ENCODE data around the gene BRD9.
A peak's percentile ranks its signal among the peaks of the same experiment; 100 is the strongest.
"Not testable (repeated sequence)": the region's sequence is repeated elsewhere in the genome, so short reads cannot be mapped to it uniquely, and the experiment has no call there.

BRD9 gene

DNA sequence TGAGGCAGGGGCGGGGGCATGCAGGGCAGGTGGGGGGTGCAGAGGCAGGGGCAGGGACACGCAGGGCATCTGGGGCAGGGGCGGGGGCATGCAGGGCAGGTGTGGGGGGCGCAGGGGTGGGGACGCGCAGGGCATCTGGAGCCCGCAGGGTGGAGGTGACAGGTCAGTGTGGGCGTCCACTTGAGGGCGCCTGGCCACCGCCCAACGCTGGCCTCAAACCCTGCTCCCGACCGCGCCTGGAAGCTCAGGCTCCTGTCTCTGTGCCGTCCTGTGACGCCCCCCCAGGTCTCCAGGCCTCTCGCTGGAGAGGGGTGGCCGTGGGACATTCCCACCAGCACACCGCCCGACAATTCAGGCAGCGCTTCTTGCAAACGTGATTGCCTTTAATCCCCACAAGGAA lies 48.7 kb downstream of the BRD9 start:
- not testable (repeated sequence) for DNase-seq

DNA sequence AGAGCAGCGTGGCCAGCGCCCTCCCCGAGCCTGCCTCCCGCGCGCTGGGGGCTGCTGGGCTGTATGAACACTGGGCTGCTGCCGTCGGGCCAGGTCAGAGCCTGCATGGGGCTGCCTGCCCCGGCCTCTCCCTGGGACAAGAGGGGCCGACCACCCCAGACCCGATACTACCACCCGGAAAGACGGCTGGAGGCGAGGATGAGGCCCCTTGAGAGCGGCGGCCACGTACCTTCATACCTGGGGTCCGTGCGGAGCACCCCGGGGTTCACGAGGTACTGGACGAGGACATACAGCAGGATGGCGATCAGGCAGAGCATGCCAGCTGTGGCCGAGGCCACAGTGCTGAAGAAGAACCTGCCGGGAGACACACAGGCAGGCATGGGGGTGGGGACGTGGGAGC lies 49.2 kb downstream of the BRD9 start:
- DNase-seq = not testable (repeated sequence)

DNA sequence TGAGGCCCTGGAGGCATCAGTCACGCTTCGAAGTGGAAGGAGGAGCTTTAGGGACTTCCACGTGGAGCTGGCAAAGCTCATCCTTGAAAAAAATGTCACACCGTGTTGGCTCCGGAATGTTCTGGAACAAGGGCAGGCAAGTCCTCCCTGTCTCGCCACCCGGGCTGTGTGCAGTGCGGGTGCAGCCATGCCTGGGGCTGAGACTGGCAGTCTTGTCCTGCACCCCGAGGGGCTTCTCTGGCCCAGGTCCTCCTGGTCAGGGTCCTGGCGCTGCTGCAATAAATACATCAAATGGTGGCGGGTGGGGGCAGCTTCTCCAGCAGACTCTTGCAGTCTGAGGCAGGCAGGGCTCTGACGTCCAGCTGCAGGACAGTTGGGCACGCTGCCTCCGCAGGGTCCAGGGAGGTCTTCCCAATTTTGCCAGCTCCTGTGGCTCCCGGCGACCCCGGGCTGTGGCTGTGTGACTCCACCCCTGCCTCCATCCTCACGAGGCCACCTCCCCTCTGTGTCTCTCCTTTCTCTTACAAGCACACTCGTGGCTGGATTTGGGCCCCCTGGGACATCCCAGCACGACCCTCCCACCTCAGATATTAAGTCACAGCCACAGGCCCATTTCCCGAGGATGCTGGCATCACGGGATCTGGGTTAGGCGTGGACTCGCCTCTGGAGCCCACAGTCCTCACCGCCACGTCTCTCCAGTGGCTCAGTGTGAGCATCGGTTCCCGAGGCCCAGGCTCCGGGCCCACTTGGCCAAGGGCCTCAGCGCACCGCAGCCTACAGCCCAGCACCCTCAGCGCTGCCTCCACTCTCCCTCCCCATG lies 50.0 kb downstream of the BRD9 start:
- DNase-seq = not testable (repeated sequence)

DNA sequence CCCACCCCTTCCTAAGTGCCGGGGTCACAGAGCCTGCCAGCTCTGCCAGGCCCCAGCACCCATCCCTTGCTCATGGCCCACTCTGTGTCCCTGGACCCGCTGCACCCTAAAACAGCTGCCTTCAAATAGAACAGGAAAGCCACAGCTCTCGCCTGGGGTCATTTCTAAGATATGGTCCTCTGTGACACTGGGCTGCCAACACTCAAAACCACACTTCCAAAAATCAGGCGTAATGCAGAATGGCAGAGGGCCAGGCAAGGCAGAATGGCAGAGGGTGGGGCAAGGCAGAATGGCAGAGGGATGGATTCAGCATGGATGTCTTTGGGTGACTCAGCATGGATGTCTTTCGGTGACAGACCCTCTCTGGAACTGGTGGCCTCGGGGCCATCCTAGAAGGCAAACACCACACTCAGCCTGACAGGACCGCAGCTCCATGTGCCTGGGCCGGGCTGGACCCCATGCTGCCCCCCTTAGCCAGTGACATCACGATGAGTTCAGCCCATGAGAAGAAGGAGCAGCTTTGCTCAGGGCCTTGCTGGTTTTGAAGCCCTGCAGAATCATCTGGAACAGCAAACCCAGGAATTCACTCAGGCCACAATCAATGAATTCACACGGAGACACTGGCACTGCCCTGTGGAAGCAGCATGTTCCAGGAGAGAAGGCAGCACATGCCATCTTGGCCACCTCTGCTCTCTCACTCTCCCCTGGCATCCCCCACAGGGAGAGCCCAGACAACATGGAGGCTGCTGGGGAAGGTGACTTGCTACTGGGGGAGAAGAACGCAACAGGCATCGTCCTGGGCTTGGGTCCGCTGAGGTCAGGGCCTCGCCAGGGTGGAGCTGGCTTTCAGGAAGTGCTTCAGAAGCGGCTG lies 50.8 kb downstream of the BRD9 start:
- not testable (repeated sequence) for DNase-seq

DNA sequence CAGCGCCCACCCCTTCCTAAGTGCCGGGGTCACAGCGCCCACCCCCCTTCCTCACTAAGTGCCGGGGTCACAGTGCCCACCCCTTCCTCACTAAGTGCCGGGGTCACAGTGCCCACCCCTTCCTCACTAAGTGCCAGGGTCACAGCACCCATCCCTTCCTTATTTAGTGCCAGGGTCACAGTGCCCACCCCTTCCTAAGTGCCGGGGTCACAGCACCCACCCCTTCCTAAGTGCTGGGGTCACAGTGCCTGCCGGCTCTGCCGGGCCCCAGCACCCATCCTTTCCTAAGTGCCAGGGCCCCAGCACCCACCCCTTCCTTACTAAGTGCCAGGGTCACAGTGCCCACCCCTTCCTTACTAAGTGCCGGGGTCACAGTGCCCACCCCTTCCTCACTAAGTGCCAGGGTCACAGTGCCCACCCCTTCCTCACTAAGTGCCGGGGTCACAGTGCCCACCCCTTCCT lies 51.6 kb downstream of the BRD9 start:
- not testable (repeated sequence) for DNase-seq

DNA sequence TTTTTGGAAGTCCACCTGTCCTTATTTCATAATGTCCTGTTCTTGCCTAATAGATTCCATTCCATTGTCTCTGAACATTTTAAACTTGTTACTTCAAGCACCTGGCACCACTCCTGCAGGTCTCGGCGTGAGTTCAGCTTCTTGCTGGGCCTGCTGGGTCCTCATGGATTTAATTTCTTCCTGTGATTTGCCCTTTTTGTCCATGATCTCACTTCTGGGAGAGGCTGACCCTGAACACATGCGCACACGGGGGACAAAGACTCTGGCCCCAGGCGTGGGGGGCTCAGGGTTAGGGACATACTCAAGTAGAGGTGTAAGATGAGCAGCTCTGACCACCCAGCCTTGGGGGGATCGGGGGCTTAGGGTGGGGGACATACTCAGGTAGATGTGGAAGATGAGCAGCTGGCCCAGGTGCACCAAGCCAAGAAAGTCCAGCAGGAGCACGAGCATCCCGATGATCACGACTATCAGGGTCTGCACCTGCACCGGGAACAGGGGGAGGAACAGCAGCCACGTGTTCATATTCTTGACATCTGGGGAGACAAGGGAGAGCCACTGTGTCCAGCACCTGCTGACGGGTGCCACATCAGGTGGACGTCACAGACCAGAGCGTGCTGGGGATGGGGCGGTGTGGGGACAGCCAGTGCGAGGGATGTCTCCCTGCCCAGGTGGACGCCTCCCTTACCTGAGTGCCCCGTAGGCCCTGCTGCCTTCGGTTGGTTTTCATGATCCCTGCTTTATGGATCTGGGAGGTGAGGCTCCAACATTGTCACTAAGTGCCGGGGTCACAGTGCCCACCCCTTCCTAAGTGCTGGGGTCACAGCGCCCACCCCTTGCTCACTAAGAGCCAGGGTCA lies 52.3 kb downstream of the BRD9 start:
- not testable (repeated sequence) for DNase-seq

DNA sequence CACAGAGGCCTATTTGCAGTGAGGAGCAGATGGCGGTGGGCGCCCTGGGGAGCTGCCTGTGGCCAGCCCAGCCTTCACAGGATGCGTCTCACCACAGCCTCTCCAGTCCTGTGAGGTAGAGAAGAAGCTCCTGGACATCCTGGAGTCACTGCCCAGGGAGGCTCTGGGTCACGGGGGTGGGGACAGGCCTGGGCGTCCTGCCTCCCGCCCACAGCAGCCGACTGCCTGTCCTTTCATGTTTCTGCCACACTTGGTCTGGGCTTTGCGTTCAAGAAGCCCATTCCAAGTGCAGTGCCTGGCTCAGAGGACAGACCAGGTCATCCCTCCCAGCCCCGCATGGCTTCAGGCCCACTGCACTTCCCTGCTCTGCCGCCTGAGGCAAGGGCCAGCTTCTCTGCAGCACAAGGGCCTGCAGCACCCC lies 54.2 kb downstream of the BRD9 start:
- not testable (repeated sequence) for DNase-seq

DNA sequence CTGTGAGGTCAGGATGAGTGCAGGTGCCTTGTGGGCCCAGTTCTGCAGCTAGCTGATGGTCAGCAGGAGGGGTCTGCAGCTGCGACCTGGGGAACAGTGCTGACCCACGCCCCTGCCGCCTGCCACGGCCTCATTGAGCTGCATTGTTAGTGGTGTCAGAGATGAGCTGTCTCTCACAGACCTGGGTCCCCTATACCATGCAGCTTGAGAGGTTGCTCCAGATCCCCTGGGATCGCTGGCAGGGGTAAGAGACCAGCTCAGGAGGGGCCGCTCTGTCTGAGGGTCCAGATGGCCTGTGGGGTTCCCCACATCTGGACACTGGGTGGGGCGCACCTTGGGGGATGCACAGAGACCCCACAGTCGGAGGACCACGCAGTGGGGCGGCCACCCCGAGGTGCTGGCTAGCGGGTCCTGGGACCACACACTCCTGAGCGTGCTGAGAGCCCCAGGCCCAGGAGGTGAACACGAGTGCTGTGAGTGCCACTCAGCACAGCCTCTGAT lies 54.9 kb downstream of the BRD9 start:
- DNase-seq = not testable (repeated sequence)

DNA sequence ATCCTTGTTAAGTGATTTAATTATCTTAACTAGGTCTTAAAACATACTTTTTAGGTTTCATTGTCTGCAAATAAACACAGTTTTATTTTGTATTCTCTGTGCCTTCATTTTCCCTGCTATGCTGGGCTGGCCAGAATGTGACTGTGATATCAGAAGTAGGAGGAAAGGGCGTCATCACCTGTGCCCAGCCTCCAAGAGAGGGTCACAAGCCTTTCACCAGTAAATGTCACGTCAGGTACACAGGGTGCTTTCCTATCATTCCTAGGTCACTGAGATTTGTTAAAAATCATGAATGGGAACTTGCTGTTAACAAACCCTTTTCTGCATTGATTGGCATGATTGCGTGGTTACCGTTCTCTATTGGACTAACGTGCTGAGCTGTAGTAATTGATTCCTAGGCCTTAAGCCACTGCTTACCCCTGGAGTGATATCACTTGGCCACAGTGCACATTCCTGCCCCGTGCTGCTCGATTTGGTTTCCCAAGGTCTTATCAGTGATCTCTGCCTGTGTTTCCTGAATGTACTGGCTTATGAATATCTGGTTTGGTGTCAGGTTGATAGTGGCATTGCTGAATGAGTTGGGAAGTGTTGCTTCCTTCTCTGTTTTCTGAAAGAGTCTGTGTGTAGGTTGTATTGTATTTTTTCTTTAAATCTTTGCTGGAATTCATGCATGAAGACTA lies 56.5 kb downstream of the BRD9 start:
- not testable (repeated sequence) for DNase-seq

DNA sequence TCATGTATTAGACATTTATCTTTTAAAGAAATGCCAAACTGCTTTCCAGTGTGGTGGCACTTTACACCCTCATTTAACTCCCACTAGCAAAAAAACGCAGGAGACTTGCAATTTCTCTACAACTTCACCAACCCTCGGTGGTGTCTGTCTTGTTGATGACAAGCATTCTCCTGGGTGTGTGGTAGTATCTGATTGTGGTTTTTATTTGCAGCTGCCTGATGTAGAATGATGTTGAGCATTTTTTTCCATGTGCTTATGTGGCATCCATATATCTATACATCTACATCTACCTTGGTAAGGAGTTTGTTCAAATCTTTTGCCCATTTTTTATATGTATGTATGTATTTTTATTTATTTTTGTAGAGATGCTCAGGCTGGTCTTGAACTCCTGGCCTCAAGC lies 58.6 kb downstream of the BRD9 start:
- DNase-seq = not testable (repeated sequence)

DNA sequence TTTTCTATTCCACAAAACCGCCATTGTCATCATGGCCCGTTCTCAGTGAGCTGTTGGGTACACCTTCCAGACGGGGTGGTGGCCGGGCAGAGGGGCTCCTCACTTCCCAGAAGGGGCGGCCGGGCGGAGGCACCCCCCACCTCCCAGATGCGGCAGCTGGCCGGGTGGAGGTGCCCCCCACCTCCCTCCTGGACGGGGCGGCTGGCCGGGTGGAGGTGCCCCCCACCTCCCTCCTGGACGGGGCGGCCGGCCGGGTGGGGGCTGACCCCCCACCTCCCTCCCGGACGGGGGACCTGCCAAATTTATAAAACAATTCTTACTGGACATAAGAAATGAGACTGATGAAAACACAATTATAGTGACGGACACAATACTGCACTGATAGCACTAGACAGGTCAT lies 64.4 kb downstream of the BRD9 start:
- not testable (repeated sequence) for DNase-seq

DNA sequence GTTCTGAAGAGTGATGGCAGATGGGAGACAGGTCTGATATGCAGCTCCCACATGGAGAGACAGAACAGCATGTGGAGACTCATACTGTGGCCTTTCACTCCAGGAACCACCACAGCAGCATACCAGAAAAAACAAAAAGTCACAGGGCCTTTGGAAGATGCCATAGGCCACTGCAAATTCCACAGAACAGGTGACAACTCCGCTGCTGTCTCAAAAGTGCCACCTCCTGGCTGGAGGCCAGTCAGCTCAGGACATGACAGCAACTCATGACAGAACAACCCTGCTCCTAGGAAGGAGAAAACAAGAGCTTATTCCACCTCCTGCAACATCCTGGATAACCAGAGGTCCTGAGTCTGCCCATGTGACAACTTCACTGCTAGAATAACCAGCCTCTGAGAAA lies 67.1 kb downstream of the BRD9 start:
- peak in 1 of 2 donors; percentile 24 for DNase-seq

DNA sequence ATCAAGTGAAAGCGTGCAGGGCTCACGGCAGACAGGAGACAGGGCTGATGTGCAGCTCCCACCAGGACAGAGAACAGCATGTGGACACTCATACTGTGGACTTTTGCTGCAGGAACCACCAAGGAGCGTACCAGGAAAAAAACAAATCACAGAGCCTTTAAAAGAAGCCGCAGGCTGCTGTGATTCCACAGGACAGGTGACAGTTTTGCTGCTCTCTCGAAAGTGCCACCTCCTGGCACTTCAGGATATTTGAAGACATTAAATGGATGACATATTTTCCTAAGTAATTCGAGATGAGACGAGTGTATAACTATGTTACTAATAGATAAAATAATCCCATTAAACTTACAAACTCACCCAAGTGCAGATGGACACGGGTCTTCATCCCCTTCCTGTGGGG lies 71.1 kb downstream of the BRD9 start:
- no peak for DNase-seq

DNA sequence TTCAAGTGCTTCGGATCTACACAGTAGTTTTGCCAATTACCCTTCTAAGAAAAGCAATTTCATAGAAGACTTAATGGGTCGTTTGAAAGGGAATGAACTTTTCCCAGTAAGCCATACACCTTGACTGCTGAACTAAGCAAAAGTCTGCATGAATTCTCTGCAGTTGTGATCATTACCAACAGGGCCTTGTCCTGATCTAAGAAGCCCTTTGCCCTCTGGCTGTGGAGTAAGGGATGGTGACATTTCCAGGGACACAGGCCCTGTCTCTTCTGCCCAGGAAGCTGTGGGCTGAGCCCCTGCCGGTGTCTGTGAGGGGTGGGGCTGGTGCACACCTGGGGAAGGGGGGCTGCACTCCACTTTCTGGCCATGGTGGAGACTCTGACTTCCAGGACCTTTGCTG lies 72.4 kb downstream of the BRD9 start:
- no peak for DNase-seq

DNA sequence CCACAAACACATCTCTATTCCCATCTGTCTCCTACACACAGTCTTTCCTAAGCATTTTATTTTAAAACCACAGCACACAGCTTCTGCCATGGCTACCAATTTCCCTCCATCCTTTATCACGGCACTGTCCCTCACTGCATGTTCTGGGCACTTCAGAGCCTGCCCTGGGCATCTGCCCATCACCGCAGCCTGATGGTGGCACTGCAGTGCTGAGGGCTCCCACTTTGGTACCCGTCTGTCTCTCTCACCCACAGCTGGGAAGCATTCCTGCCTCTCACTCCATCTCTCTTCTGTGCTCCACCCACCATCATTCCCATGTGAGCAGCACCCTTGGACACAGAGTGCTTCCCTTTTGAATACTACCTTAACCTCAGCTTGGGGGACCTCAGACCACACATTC lies 73.5 kb downstream of the BRD9 start:
- DNase-seq = no peak

DNA sequence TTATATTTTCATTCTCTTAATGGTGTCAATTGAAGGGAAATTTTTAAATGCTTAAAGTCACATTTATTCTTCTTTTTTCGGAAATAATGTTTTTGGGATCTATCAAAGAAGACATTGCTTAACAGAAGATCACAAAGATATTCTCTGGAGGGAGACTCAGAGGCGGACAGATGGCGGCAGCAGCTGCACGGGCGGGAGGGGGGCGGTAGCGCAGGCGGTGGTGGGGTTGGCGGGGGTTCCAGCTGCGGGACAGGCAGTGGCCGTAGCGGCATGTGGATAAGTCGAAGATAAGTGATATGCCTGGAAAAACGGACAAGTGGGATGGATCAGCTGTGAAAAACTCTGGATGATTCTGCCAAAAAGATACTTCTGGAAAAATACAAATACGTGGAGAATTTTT lies 76.4 kb downstream of the BRD9 start:
- DNase-seq = no peak

DNA sequence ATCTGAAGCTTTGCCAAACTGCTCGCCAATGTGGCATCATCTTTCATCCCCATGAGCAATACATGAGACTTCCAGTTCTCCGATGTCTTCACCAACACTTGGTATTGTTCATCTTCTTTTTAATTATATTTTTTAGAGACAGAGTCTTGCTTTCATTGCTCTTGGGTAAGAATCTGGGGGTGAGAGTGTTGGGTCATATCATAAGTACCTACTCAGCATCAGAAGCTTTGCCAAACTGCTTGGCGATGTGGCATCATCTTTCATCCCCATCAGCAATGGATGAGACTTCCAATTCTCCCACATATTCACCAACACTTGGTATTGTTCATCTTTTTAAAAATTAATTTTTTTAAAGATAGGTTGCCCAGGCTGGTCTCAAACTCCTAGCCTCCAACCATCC lies 77.2 kb downstream of the BRD9 start:
- DNase-seq = no peak
